NCI-H1105 treated with DMSO at 0.1 percent for 48 hours (cell line): ENCODE results near the gene SOAT2.

ENCODE experiments used
- DNase-seq: peaks from one replicate; lab custom pipeline; 2025; lab: John Stamatoyannopoulos, UW

Gene SOAT2

GRCh38 chr12:53102883-53103807, at the start of gene SOAT2:
SOAT2 (plus strand) TSS chr12:53103486; CDS start chr12:53103578, 92 bp downstream.
- no peak for DNase-seq

- peak; percentile 84 for DNase-seq
Observed at GRCh38 chr12:53054112-53054878, 49.0 kb upstream of the SOAT2 start.

- no peak for DNase-seq
Observed at GRCh38 chr12:53055471-53056266, 47.6 kb upstream of the SOAT2 start.

- no peak for DNase-seq
Observed at GRCh38 chr12:53056296-53056695, 47.0 kb upstream of the SOAT2 start.

- no peak for DNase-seq
Observed at GRCh38 chr12:53056901-53057300, 46.4 kb upstream of the SOAT2 start.

- no peak for DNase-seq
Observed at GRCh38 chr12:53057816-53058500, 45.3 kb upstream of the SOAT2 start.

GRCh38 chr12:53058674-53059433, 44.4 kb upstream of the SOAT2 start:
- DNase-seq = no peak

- DNase-seq = no peak
Observed at GRCh38 chr12:53059434-53060063, 43.7 kb upstream of the SOAT2 start.

GRCh38 chr12:53060064-53060720, 43.1 kb upstream of the SOAT2 start:
- no peak for DNase-seq

- peak; percentile 78 for DNase-seq
Observed at GRCh38 chr12:53060721-53061276, 42.5 kb upstream of the SOAT2 start.

GRCh38 chr12:53061404-53062010, 41.8 kb upstream of the SOAT2 start:
- DNase-seq = peak; percentile 88

GRCh38 chr12:53062011-53062961, 41.0 kb upstream of the SOAT2 start:
- DNase-seq = no peak

- DNase-seq = no peak
Observed at GRCh38 chr12:53062977-53063707, 40.1 kb upstream of the SOAT2 start.

- no peak for DNase-seq
Observed at GRCh38 chr12:53063708-53064612, 39.3 kb upstream of the SOAT2 start.

GRCh38 chr12:53064613-53065436, 38.5 kb upstream of the SOAT2 start:
- no peak for DNase-seq
